Prostate gland (tissue), 2 donors: ENCODE results near the gene P2RY6. TPM values are rescaled to one million over a fixed set of nuclear protein-coding genes. Genes with fewer than 3 reads are reported as not detected.

Experiments
- DNase-seq: peaks from one replicate; pipeline ENCODE4 v3.0.0-alpha.2; 2019; ENCODE audit warnings: low spot score
- H3K27ac ChIP-seq, 2 donors: fragments of 200-600 bp; sonication (generic); 2 replicates each; pipeline ENCODE4 v1.5.1; 2017 to 2019
- H3K27me3 ChIP-seq: fragments of 200-600 bp; sonication (generic); replicated peaks from 2 replicates; pipeline ENCODE4 v1.5.1; 2019; ENCODE audit not compliant: insufficient read depth
- H3K36me3 ChIP-seq, 2 donors: fragments of 200-600 bp; sonication (generic); 1 replicate in 1 of 2; 2 replicates in 1 of 2; pipeline versions ENCODE4 v1.5.1 to v1.8.1; 2017 to 2019
- H3K4me1 ChIP-seq: fragments of 200-600 bp; sonication (generic); replicated peaks from 2 replicates; pipeline ENCODE4 v1.5.1; 2019
- H3K4me3 ChIP-seq, 2 donors: fragments of 200-600 bp; sonication (generic); 2 replicates each; pipeline ENCODE4 v1.5.1; 2017 to 2019
- H3K9me3 ChIP-seq: fragments of 200-600 bp; sonication (generic); 2 replicates; pipeline ENCODE4 v1.5.1; 2017
- POLR2A ChIP-seq: fragments of 450-650 bp; IDR thresholded peaks from one replicate; pipeline ENCODE4 v1.6.1; 2016; ENCODE audit warnings: antibody characterized with exemption, mild to moderate bottlenecking
- POLR2AphosphoS5 ChIP-seq: sonication (generic); formaldehyde crosslinking; IDR thresholded peaks from one replicate; pipeline ENCODE4 v1.6.1; 2017; ENCODE audit warnings: antibody characterized with exemption
- WGBS: methylation state at CpG from one replicate; pipeline ENCODE4 v1.1.5; 2018; 5-methylcytosine and 5-hydroxymethylcytosine counted together
- intact Hi-C: fragments of 100-400 bp; cut with DNase I; formaldehyde crosslinking; loops from one replicate; pipeline ENCODE4 v1.14.2; 2022
- total RNA-seq, 2 donors: library from RNA; depleted of rRNA; stranded (reverse); fragments of >200 nt; gene quantifications; one replicate each; pipeline ENCODE4 v1.1.0, GENCODE V29; 2016
- TF ChIP-seq, protein P1 (sequence below), 4 experiments: fragments of 200-600 bp in 2 of 4; fragments of 450-650 bp in 2 of 4; sonication (generic) in 2 of 4; IDR thresholded peaks; 1 replicate in 3 of 4; 2 replicates in 1 of 4; pipeline ENCODE4 v1.5.1; 2016 to 2019; ENCODE audit warnings: antibody characterized with exemption in 4 of 4, mild to moderate bottlenecking in 2 of 4, moderate library complexity in 2 of 4

P2RY6 gene, protein sequence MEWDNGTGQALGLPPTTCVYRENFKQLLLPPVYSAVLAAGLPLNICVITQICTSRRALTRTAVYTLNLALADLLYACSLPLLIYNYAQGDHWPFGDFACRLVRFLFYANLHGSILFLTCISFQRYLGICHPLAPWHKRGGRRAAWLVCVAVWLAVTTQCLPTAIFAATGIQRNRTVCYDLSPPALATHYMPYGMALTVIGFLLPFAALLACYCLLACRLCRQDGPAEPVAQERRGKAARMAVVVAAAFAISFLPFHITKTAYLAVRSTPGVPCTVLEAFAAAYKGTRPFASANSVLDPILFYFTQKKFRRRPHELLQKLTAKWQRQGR
- 1 to 10 TPM in 1 of 2 donors, under 1 TPM in 1; 0.64 to 3.5 TPM for total RNA-seq

DNA sequence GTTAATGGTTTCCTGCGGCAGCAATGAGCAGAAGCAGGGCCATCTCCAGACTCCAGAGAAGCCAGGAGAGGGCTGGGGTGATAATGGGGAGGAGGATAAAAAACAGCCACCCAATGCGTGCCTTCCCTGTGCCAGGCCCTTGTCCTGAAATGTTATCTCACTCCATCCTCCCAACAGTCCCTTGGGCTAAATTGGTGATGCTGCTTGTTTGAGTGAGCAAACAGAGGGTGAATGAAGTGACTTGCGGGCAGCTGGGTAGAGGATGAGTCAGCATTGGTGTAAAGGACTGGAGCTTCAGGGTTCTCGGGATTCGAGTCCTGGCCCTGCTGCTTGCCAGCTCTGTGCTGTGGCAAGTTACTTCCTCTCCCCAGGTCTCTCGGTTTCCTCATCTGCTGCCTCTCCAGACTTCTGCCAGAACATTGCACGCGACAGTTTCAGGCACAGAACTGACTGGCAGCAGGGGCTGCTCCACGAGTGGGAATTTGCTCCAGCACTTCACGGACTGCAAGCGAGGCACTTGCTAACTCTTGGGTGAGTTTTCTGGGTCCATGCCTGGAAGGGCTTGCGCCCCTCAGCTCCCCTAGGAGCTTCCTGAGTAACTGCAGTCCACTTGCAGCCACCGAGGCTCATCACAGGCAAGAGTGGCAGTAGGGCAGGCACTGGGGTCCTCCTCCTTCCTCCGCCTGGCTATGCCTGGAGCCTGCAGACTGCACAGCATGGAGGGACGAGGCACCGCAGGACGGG lies at the start of gene P2RY6:
Gene P2RY6 (plus strand): TSS at position 403 of the 744 bp plus-strand sequence. CDS start 24,181 bp downstream, outside the sequence.
- no peak within 1 kb of the TSS for H3K4me3 ChIP-seq
- 82% methylated on average over 17 of the region's 17 CpGs for WGBS
- DNase-seq = no peak

DNA sequence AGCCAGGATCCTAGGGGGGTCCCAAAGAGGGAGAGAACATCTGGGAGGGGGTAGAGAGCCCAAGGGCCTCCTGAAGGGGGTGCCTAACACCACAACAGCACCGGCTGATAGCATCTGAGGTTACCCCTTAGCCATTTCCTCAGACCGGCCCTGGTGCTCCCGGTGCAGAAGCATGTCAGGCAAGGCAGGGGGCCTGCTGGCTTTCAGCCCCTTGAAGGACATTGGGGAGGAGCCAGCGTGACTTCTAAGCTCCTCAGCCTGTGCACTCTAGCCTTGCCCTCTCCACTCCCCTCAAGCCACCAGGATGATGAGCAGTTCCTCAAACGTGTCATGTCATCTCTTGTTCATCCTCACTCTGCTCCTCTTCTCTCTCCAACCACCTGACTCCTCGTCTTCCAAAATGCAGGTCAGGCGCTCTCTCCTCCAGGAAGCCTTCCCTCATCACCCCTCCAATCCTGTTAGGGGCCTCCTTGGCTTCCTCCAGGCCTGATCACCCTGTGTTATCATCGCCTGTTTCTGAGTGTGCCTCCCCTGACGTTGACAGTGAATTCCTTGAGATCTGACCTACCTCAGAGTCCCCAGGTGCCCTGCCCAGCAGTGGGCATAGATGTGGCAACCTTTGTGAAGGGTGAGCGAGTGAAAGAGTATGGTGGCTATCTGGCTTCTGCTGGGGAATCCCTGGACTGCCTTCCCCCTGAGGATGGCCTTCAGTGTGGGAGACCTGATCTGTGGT lies 48.0 kb upstream of the P2RY6 start:
- Histone ChIP-seq H3K27me3 (no peaks in the 10 kb centered on the region), H3K4me1 (no peaks in the 10 kb centered on the region), H3K9me3 (no peaks in the 10 kb centered on the region), H3K4me3 (no peak overlapping the region), H3K36me3 (no peaks in the 10 kb centered on the region), H3K27ac (no peak overlapping the region)
- no peak for DNase-seq
- TF ChIP-seq, protein P1, sequence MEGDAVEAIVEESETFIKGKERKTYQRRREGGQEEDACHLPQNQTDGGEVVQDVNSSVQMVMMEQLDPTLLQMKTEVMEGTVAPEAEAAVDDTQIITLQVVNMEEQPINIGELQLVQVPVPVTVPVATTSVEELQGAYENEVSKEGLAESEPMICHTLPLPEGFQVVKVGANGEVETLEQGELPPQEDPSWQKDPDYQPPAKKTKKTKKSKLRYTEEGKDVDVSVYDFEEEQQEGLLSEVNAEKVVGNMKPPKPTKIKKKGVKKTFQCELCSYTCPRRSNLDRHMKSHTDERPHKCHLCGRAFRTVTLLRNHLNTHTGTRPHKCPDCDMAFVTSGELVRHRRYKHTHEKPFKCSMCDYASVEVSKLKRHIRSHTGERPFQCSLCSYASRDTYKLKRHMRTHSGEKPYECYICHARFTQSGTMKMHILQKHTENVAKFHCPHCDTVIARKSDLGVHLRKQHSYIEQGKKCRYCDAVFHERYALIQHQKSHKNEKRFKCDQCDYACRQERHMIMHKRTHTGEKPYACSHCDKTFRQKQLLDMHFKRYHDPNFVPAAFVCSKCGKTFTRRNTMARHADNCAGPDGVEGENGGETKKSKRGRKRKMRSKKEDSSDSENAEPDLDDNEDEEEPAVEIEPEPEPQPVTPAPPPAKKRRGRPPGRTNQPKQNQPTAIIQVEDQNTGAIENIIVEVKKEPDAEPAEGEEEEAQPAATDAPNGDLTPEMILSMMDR (IDR thresholded peaks at IDR 0.05) = no peak
- TF ChIP-seq POLR2A = no peak
- no peak for TF ChIP-seq POLR2AphosphoS5
- 82% methylated on average over 10 of the region's 10 CpGs for WGBS
- intact Hi-C loops = no loop called here

More for the DNA sequence above, at the start of gene P2RY6:
- TF ChIP-seq, protein P1 (IDR thresholded peaks at IDR 0.05) = no peak
- TF ChIP-seq POLR2A = no peak
- TF ChIP-seq POLR2AphosphoS5 = no peak
- Histone ChIP-seq H3K36me3 (no peaks in the 10 kb centered on the region), H3K27ac (no peak within 1 kb of the TSS), H3K27me3 (no peaks in the 10 kb centered on the region), H3K9me3 (no peaks in the 10 kb centered on the region), H3K4me1 (no peaks in the 10 kb centered on the region)
- intact Hi-C loops = no loop called here

DNA sequence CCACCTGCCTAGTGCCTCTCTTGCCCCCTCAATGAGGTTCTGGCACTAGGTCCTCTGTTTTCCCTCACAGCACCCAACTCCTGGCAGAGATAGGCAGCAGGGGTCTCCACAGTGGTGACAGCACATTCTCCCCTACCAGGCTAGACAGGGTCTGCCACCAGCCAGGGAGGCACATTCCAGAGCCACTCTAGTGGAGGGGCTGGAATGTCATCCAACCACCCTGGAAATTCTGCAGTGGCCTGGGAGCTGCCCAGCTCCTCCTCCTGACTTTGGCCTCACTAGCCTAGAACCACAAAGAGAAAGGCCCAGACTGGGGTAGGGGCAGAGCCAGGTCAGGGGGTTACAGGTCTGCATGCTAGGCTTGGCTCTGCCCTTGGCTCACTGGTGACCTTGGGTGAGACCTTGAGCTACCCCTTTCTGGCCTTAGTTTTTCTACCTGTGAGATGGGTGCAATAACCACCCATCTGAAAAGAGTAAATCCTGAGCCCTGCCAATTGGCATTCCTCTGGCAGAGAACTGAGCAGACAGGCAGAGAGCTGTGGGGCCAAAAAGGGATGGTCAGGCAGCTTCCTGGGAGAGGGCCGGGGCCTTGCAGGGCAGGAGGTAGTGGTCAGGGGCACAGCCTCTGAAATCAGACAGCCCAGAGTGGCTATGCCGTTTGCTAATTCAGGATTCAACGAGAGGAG lies 47.0 kb upstream of the P2RY6 start:
- no peak for DNase-seq
- no peaks in the 10 kb centered on the region for H3K4me1 ChIP-seq
- no peaks in the 10 kb centered on the region for H3K9me3 ChIP-seq
- H3K36me3 ChIP-seq = no peaks in the 10 kb centered on the region
- H3K27me3 ChIP-seq = no peaks in the 10 kb centered on the region
- intact Hi-C loops = no loop called here
- WGBS = 74% methylated on average over 3 of the region's 3 CpGs
- TF ChIP-seq, protein P1 (IDR thresholded peaks at IDR 0.05) = no peak
- no peak for TF ChIP-seq POLR2AphosphoS5
- TF ChIP-seq POLR2A = no peak
- no peak overlapping the region for H3K27ac ChIP-seq
- no peak overlapping the region for H3K4me3 ChIP-seq

DNA sequence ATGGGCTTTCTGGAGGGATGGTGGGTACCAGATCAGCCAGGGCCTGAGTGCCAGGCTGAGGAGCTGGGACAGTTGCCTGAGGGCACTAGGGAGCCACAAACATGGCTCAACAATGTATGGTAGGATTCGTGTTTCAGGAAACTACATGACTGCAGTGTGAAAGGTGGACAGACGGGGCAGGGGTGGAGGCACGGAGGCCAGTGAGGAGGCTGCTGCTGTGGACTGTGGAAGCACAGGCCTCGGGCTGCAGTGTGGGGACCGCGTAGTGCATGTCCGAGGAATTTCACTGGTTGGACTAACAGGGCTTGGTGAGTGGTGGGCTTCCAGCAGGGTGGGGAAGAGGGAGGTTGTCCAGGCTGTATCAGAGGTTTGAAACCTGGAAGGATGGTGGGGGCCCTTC lies 46.3 kb upstream of the P2RY6 start:
- TF ChIP-seq POLR2A (no peak), POLR2AphosphoS5 (no peak)
- TF ChIP-seq, protein P1 (IDR thresholded peaks at IDR 0.05) = no peak
- Histone ChIP-seq H3K9me3 (no peaks in the 10 kb centered on the region), H3K27me3 (no peaks in the 10 kb centered on the region), H3K4me3 (no peak overlapping the region), H3K4me1 (no peaks in the 10 kb centered on the region), H3K36me3 (no peaks in the 10 kb centered on the region), H3K27ac (no peak overlapping the region)
- DNase-seq = no peak
- WGBS = 91% methylated on average over 7 of the region's 7 CpGs
- intact Hi-C loops = no loop called here
